ENCODE results near the gene OTOGL. TPM values are rescaled to one million over a fixed set of nuclear protein-coding genes. Genes with fewer than 3 reads are reported as not detected.

OTOGL gene
- polyA plus RNA-seq, 3 donors = not detected

DNA sequence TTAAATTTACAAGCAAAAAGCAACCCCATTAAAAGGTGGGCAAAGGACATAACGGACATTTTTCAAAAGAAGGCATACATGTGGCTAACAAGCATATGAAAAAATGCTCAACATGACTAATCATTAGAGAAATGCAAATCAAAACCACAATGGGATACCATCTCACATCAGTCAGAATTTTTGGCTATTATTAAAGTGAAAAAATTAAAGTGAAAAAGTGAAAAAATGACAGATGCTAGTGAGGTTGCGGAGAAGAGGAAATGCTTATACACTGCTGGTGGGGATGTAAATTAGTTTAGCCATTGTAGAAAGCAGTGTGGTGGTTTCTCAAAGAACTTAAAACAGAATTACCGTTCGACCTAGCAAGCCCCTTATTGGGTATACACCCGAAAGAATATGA is 7.9 kb downstream of the OTOGL start:
- Histone ChIP-seq H3K27me3 (ENCODE audit: control insufficient read depth in 2 of 2, insufficient read depth in 2 of 2, low read length in 2 of 2) (no peaks in the 10 kb centered on the region), H3K4me2 (replicated peaks; ENCODE audit: extremely low read depth, low read length, poor library complexity, severe bottlenecking) (no peak overlapping the region), H2AFZ (ENCODE audit: insufficient read depth, low read depth, low read length, poor library complexity, severe bottlenecking) (no peak overlapping the region), H3K79me2 (ENCODE audit: insufficient read depth, low read length) (no peaks in the 10 kb centered on the region), H3K36me3 (replicated peaks in 1 of 2; ENCODE audit: control insufficient read depth in 1 of 2, insufficient read depth in 2 of 2, low read length in 2 of 2) (no peaks in the 10 kb centered on the region), H3K9me3 (replicated peaks in 1 of 2; ENCODE audit: control insufficient read depth in 1 of 2, insufficient read depth in 1 of 2, low read length in 2 of 2) (no peaks in the 10 kb centered on the region), H3K4me3 (replicated peaks in 1 of 3; ENCODE audit: low read depth in 2 of 3, low read length in 3 of 3) (no peak overlapping the region), H3K4me1 (ENCODE audit: control insufficient read depth in 1 of 2, insufficient read depth in 2 of 2, low read length in 2 of 2) (no peaks in the 10 kb centered on the region), H4K20me1 (ENCODE audit: insufficient read depth, low read length) (no peaks in the 10 kb centered on the region), H3K9ac (ENCODE audit: insufficient read depth, low read length, poor library complexity, severe bottlenecking) (no peak overlapping the region), H3K27ac (ENCODE audit: low read depth in 1 of 2, low read length in 2 of 2) (no peak overlapping the region)
- H3K27me3 Mint-ChIP-seq (ENCODE audit: low read depth in 3 of 3) = no peaks in the 10 kb centered on the region
- no peak overlapping the region for H3K4me3 Mint-ChIP-seq
- H3K27ac Mint-ChIP-seq = no peak overlapping the region
- WGBS (ENCODE audit: insufficient coverage) = no CpG with 5 or more reads among the region's 5 CpGs
- intact Hi-C loops (cut with micrococcal nuclease) = no loop called here
- no peaks in the 10 kb centered on the region for H3K36me3 Mint-ChIP-seq
- H3K4me1 Mint-ChIP-seq = no peaks in the 10 kb centered on the region
- peaks cover 0 to 11% (median 6%) of the 10 kb centered on the region in 7 donors for H3K9me3 Mint-ChIP-seq
- TF ChIP-seq, protein P1, sequence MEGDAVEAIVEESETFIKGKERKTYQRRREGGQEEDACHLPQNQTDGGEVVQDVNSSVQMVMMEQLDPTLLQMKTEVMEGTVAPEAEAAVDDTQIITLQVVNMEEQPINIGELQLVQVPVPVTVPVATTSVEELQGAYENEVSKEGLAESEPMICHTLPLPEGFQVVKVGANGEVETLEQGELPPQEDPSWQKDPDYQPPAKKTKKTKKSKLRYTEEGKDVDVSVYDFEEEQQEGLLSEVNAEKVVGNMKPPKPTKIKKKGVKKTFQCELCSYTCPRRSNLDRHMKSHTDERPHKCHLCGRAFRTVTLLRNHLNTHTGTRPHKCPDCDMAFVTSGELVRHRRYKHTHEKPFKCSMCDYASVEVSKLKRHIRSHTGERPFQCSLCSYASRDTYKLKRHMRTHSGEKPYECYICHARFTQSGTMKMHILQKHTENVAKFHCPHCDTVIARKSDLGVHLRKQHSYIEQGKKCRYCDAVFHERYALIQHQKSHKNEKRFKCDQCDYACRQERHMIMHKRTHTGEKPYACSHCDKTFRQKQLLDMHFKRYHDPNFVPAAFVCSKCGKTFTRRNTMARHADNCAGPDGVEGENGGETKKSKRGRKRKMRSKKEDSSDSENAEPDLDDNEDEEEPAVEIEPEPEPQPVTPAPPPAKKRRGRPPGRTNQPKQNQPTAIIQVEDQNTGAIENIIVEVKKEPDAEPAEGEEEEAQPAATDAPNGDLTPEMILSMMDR (IDR thresholded peaks at IDR 0.05) = no peak
- DNase-seq = no peak

DNA sequence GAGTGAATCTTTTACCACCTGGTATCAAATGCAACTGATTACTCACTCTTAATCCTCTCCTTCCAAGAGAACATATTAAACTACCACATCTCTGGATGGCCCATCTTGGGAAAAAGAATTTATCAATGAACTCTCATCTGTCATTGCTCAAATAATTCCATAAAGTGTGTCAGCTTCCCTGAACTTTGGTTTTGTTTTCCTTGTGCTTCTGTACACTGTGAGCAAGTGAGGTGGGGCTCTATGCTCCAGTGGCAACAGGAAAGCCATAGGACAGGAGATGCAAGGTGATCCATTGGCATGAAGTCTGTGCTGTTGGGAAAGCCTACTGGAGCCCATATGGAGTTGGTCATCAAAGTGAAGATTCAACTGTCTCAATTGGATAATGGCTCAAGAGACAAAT is 17.4 kb downstream of the OTOGL start:
- no peaks in the 10 kb centered on the region for H3K4me1 ChIP-seq (ENCODE audit: control insufficient read depth in 1 of 2, insufficient read depth in 2 of 2, low read length in 2 of 2)
- H3K27me3 ChIP-seq (ENCODE audit: control insufficient read depth in 2 of 2, insufficient read depth in 2 of 2, low read length in 2 of 2) = no peaks in the 10 kb centered on the region
- H3K4me1 Mint-ChIP-seq = no peaks in the 10 kb centered on the region
- intact Hi-C loops (cut with micrococcal nuclease) = no loop called here
- H3K4me3 Mint-ChIP-seq = no peak overlapping the region
- H3K4me3 ChIP-seq (replicated peaks in 1 of 3; ENCODE audit: low read depth in 2 of 3, low read length in 3 of 3) = no peak overlapping the region
- no peak overlapping the region for H3K4me2 ChIP-seq (replicated peaks; ENCODE audit: extremely low read depth, low read length, poor library complexity, severe bottlenecking)
- H3K9me3 Mint-ChIP-seq = peaks cover 10 to 19% (median 13%) of the 10 kb centered on the region in 7 donors
- H3K79me2 ChIP-seq (ENCODE audit: insufficient read depth, low read length) = no peaks in the 10 kb centered on the region
- H3K36me3 Mint-ChIP-seq = no peaks in the 10 kb centered on the region
- no peak for DNase-seq
- H3K9ac ChIP-seq (ENCODE audit: insufficient read depth, low read length, poor library complexity, severe bottlenecking) = no peak overlapping the region
- no peaks in the 10 kb centered on the region for H4K20me1 ChIP-seq (ENCODE audit: insufficient read depth, low read length)
- TF ChIP-seq, protein P1 (IDR thresholded peaks at IDR 0.05) = no peak
- H3K9me3 ChIP-seq (replicated peaks in 1 of 2; ENCODE audit: control insufficient read depth in 1 of 2, insufficient read depth in 1 of 2, low read length in 2 of 2) = peaks cover 0 to 10% of the 10 kb centered on the region in 2 donors
- no peak overlapping the region for H3K27ac Mint-ChIP-seq
- H3K27me3 Mint-ChIP-seq (ENCODE audit: low read depth in 3 of 3) = peaks cover 0 to 4% (median 0%) of the 10 kb centered on the region in 3 donors
- no peaks in the 10 kb centered on the region for H3K36me3 ChIP-seq (replicated peaks in 1 of 2; ENCODE audit: control insufficient read depth in 1 of 2, insufficient read depth in 2 of 2, low read length in 2 of 2)
- H3K27ac ChIP-seq (ENCODE audit: low read depth in 1 of 2, low read length in 2 of 2) = no peak overlapping the region
- no peak overlapping the region for H2AFZ ChIP-seq (ENCODE audit: insufficient read depth, low read depth, low read length, poor library complexity, severe bottlenecking)
